WTC11 (cell line): ENCODE measurements around the gene NXPH3.

Experiments
- E2F5 ChIP-seq: sonication (generic); formaldehyde crosslinking; IDR thresholded peaks from 2 replicates; pipeline ENCODE4 v1.8.1; 2022; ENCODE audit warnings: mild to moderate bottlenecking, moderate library complexity, missing genetic modification reagents
- EMX1 ChIP-seq: fragments of 250-450 bp; sonication (Bioruptor Pico); IDR thresholded peaks from 2 replicates; pipeline ENCODE4 v1.8.0; 2021; ENCODE audit warnings: mild to moderate bottlenecking
- GTF2I ChIP-seq: fragments of 250-450 bp; sonication (Bioruptor Pico); conservative IDR thresholded peaks from 2 replicates; pipeline ENCODE4 v1.4.0; 2021; ENCODE audit warnings: mild to moderate bottlenecking
- RORB ChIP-seq: fragments of 250-450 bp; sonication (Bioruptor Pico); IDR thresholded peaks from 2 replicates; pipeline ENCODE4 v1.9.0; 2021; ENCODE audit warnings: mild to moderate bottlenecking
- SP1 ChIP-seq: sonication (generic); formaldehyde crosslinking; conservative IDR thresholded peaks from 2 replicates; pipeline ENCODE4 v1.8.1; 2022; ENCODE audit warnings: missing genetic modification reagents
- USF2 ChIP-seq: sonication (generic); formaldehyde crosslinking; IDR thresholded peaks from 2 replicates; pipeline ENCODE4 v1.8.1; 2023; ENCODE audit warnings: mild to moderate bottlenecking, missing genetic modification reagents, moderate library complexity
- ZBTB21 ChIP-seq: sonication (generic); formaldehyde crosslinking; IDR thresholded peaks from 2 replicates; pipeline ENCODE4 v1.8.1; 2023; ENCODE audit warnings: mild to moderate bottlenecking, missing genetic modification reagents, borderline replicate concordance
- TF ChIP-seq, protein P1 (sequence below): fragments of 200-600 bp; IDR thresholded peaks from 2 replicates; pipeline ENCODE4 v1.8.0; 2022; ENCODE audit warnings: antibody characterized with exemption
- TF ChIP-seq, protein P2 (sequence below): sonication (generic); formaldehyde crosslinking; IDR thresholded peaks from 2 replicates; pipeline ENCODE4 v1.8.0; 2022; ENCODE audit warnings: mild to moderate bottlenecking, missing genetic modification reagents

DNA sequence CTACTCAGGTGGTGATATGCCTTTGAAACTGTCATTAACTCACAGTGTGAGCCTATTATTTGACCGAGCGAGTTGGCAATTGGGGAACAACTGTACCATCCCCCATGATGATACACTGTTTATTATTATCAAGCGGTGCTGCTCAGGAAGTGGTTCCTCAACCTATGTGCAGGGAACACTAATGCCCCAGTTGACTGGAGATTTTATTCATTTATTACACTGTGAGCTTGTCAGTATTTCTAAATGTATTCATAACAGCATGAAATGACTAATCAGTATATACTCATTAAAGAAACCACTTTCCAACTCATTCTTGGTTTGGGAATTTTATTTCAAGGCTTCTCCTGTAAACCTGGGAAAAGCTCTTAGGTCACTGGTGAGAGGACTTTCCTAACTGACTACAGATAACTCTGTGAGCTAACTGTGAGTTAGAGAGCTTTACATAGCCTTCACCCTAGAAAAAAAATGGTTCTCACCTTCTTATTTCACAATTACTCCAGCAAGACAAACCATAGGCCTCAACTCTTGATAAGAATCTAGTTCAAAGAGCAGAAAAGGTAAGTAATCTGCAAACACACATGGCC lies 42.4 kb downstream of the NXPH3 start:
- TF ChIP-seq, protein P1, sequence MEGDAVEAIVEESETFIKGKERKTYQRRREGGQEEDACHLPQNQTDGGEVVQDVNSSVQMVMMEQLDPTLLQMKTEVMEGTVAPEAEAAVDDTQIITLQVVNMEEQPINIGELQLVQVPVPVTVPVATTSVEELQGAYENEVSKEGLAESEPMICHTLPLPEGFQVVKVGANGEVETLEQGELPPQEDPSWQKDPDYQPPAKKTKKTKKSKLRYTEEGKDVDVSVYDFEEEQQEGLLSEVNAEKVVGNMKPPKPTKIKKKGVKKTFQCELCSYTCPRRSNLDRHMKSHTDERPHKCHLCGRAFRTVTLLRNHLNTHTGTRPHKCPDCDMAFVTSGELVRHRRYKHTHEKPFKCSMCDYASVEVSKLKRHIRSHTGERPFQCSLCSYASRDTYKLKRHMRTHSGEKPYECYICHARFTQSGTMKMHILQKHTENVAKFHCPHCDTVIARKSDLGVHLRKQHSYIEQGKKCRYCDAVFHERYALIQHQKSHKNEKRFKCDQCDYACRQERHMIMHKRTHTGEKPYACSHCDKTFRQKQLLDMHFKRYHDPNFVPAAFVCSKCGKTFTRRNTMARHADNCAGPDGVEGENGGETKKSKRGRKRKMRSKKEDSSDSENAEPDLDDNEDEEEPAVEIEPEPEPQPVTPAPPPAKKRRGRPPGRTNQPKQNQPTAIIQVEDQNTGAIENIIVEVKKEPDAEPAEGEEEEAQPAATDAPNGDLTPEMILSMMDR: no peak
- no peak for TF ChIP-seq GTF2I
- no peak for TF ChIP-seq EMX1 (CRISPR knock-in tag)
- TF ChIP-seq E2F5 (CRISPR knock-in tag): no peak
- TF ChIP-seq, protein P2, sequence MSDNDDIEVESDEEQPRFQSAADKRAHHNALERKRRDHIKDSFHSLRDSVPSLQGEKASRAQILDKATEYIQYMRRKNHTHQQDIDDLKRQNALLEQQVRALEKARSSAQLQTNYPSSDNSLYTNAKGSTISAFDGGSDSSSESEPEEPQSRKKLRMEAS: no peak
- no peak for TF ChIP-seq SP1
- TF ChIP-seq USF2 (CRISPR knock-in tag): no peak
- no peak for TF ChIP-seq RORB (CRISPR knock-in tag)
- TF ChIP-seq ZBTB21 (CRISPR knock-in tag): no peak
